ENCODE measurements around the gene ST3GAL5. TPM values are rescaled to one million over a fixed set of nuclear protein-coding genes. Genes with fewer than 3 reads are reported as not detected.
A peak's percentile ranks its signal among the peaks of the same experiment; 100 is the strongest.
"Not testable (repeated sequence)": the region's sequence is repeated elsewhere in the genome, so short reads cannot be mapped to it uniquely, and the experiment has no call there.

The ST3GAL5 gene
- polyA plus RNA-seq, 1 of the 3 experiments (the other 2 are of a cell fraction): 37.6 TPM

- Histone ChIP-seq H3K4me3 (ENCODE audit: low read depth in 2 of 2, low read length in 1 of 2) (no peak overlapping the region), H3K4me1 (ENCODE audit: control insufficient read depth in 1 of 2, insufficient read depth in 2 of 2, low read depth in 1 of 2, low read length in 1 of 2) (peaks cover 0 to 4% of the 10 kb centered on the region in 2 experiments; a peak in 1 of 4 replicates), H3K36me3 (replicated peaks in 1 of 2; ENCODE audit: control insufficient read depth in 1 of 2, insufficient read depth in 2 of 2, low read length in 1 of 2) (no peaks in the 10 kb centered on the region), H3K9ac (no peak overlapping the region), H3F3A (replicated peaks; ENCODE audit: insufficient read depth) (peaks cover 6% of the 10 kb centered on the region), H3K9me3 (peaks cover 4% of the 10 kb centered on the region; the same call in 1 of the 2 replicates), H3K27me3 (ENCODE audit: insufficient read depth) (no peaks in the 10 kb centered on the region), H3K4me2 (no peak overlapping the region), H3K9me2 (no peaks in the 10 kb centered on the region), H2AFZ (ENCODE audit: low read depth) (no peak overlapping the region), H4K20me1 (ENCODE audit: insufficient read depth) (no peaks in the 10 kb centered on the region), H3K27ac (ENCODE audit: low read depth in 2 of 2, low read length in 1 of 2) (no peak overlapping the region), H3K79me2 (ENCODE audit: insufficient read depth) (no peaks in the 10 kb centered on the region)
- ChIA-PET POLR2A (no interaction called here), CTCF (interaction anchor here (7.5 kb wide), 1 partner anchor 10 kb away, joined by 46 read pairs; the partner anchor contains the start of gene ST3GAL5)
- TF ChIP-seq ELF1 (IDR thresholded peaks at IDR 0.05) (no peak), MXI1 (IDR thresholded peaks at IDR 0.05; ENCODE audit: low read depth, low read length) (no peak), POLR2AphosphoS5 (IDR thresholded peaks at IDR 0.05; ENCODE audit: low read depth, low read length) (no peak)
- TF ChIP-seq, protein P1, sequence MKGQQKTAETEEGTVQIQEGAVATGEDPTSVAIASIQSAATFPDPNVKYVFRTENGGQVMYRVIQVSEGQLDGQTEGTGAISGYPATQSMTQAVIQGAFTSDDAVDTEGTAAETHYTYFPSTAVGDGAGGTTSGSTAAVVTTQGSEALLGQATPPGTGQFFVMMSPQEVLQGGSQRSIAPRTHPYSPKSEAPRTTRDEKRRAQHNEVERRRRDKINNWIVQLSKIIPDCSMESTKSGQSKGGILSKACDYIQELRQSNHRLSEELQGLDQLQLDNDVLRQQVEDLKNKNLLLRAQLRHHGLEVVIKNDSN (IDR thresholded peaks at IDR 0.05; ENCODE audit: borderline replicate concordance, low read depth): no peak
- 91% methylated on average over 1 of the region's 1 CpG for WGBS (ENCODE audit: low lambda C conversion rate)
- no peak for DNase-seq
Observed at GRCh38 chr2:85898881-85899280, 10.1 kb upstream of the ST3GAL5 start.

- H3K27me3 ChIP-seq (ENCODE audit: insufficient read depth); H3K9ac ChIP-seq; H4K20me1 ChIP-seq (ENCODE audit: insufficient read depth); H3K36me3 ChIP-seq (replicated peaks in 1 of 2; ENCODE audit: control insufficient read depth in 1 of 2, insufficient read depth in 2 of 2, low read length in 1 of 2); H2AFZ ChIP-seq (ENCODE audit: low read depth); H3K4me3 ChIP-seq (ENCODE audit: low read depth in 2 of 2, low read length in 1 of 2); H3K9me3 ChIP-seq; DNase-seq; H3K9me2 ChIP-seq; H3K79me2 ChIP-seq (ENCODE audit: insufficient read depth); CTCF ChIA-PET; POLR2A ChIA-PET: not testable (repeated sequence)
- Histone ChIP-seq H3K27ac (ENCODE audit: low read depth in 2 of 2, low read length in 1 of 2) (peak overlapping the region; percentile 64 to 82; a peak in 3 of 4 replicates), H3K4me1 (ENCODE audit: control insufficient read depth in 1 of 2, insufficient read depth in 2 of 2, low read depth in 1 of 2, low read length in 1 of 2) (peaks cover 5 to 11% of the 10 kb centered on the region in 2 experiments; a peak in 3 of 4 replicates), H3F3A (replicated peaks; ENCODE audit: insufficient read depth) (peaks cover 14% of the 10 kb centered on the region), H3K4me2 (peak overlapping the region; percentile 28; the same call in 1 of the 2 replicates)
- WGBS (ENCODE audit: low lambda C conversion rate): 93% methylated on average over 6 of the region's 6 CpGs
Observed at GRCh38 chr2:85894554-85895278, 5.9 kb upstream of the ST3GAL5 start.

DNA sequence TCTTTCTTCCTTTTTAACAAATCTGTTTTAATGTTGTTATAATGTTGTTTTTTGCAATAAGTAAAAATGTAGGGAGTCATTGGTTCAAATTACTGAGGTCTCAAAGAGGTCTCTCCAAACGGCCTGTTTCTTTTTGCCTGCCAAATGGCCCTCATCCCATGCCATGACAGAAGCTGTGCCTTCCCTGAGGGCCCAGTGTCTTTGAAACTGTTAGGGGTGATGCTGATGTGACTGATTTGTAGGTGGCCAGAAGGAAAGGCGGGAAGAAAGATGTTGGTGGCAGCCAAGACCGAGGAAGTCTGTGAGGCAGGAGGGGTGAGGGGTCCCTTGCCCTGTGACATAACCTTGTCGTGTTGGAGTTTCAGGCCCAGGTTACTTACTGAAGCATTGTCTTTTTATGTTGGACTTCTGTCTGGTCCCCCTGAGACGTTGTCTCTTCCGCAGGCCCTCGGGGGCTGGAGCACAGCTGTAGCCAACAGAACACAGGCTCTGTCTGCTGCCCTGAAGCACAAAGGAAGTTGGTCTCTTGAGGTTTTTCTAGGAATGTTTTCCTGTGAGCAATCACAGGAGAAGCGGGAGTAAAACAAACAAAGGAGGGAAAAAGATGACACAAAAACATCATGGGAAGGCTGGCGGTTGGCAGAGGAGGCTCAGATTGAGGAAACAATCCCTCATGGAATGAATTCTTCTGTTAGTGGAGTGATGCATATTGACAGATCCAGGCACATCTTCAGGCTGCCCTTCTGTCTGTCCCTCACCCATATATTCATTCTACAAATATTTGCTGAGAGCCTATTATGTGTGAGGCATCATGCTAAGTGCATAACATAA, 4.9 kb upstream of the ST3GAL5 start:
- CTCF ChIA-PET: interaction anchor here (1.3 kb wide), 1 partner anchor 66 kb away, joined by 5 read pairs; no protein-coding TSS in a partner anchor
- H3K27ac ChIP-seq (ENCODE audit: low read depth in 2 of 2, low read length in 1 of 2): peak overlapping the region; percentile 64 to 82; a peak in 3 of 4 replicates
- TF ChIP-seq GABPA (IDR thresholded peaks at IDR 0.05; ENCODE audit: low read depth) (no peak), SIN3A (IDR thresholded peaks at IDR 0.05; ENCODE audit: borderline replicate concordance, low read depth, low read length) (no peak), RAD21 (IDR thresholded peaks at IDR 0.05; ENCODE audit: low read length) (no peak), SMC3 (IDR thresholded peaks at IDR 0.05; ENCODE audit: low read depth, low read length) (no peak), TCF12 (IDR thresholded peaks at IDR 0.05) (peak; percentile 87), MEF2A (IDR thresholded peaks at IDR 0.05; ENCODE audit: borderline replicate concordance, low read depth) (no peak), CHD2 (IDR thresholded peaks at IDR 0.05; ENCODE audit: low read length, partially characterized antibody) (no peak), EP300 (IDR thresholded peaks at IDR 0.05; ENCODE audit: borderline replicate concordance in 1 of 2, low read depth in 1 of 2, low read length in 1 of 2) (peak in 1 of 2 experiments; percentile 73; a peak in 2 of 4 replicates), CTCF (IDR thresholded peaks at IDR 0.05) (no peak)
- TF ChIP-seq, protein P1 (IDR thresholded peaks at IDR 0.05; ENCODE audit: borderline replicate concordance, low read depth): no peak
- TF ChIP-seq, protein P2, sequence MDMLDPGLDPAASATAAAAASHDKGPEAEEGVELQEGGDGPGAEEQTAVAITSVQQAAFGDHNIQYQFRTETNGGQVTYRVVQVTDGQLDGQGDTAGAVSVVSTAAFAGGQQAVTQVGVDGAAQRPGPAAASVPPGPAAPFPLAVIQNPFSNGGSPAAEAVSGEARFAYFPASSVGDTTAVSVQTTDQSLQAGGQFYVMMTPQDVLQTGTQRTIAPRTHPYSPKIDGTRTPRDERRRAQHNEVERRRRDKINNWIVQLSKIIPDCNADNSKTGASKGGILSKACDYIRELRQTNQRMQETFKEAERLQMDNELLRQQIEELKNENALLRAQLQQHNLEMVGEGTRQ (IDR thresholded peaks at IDR 0.05; ENCODE audit: borderline replicate concordance, low read depth, low read length): no peak

More for the DNA sequence above, 4.9 kb upstream of the ST3GAL5 start:
- H3K9me3 ChIP-seq: peaks cover under 1% of the 10 kb centered on the region; the same call in 1 of the 2 replicates
- H3K4me3 ChIP-seq (ENCODE audit: low read depth in 2 of 2, low read length in 1 of 2): no peak overlapping the region
- peaks cover 19% of the 10 kb centered on the region for H3F3A ChIP-seq (replicated peaks; ENCODE audit: insufficient read depth)
- H3K4me2 ChIP-seq: peak overlapping the region; percentile 28
- H3K27me3 ChIP-seq (ENCODE audit: insufficient read depth): no peaks in the 10 kb centered on the region
- WGBS (ENCODE audit: low lambda C conversion rate): 45% methylated on average over 9 of the region's 9 CpGs
- no peaks in the 10 kb centered on the region for H3K79me2 ChIP-seq (ENCODE audit: insufficient read depth)
- no peaks in the 10 kb centered on the region for H4K20me1 ChIP-seq (ENCODE audit: insufficient read depth)
- no peak for DNase-seq
- no peaks in the 10 kb centered on the region for H3K36me3 ChIP-seq (replicated peaks in 1 of 2; ENCODE audit: control insufficient read depth in 1 of 2, insufficient read depth in 2 of 2, low read length in 1 of 2)
- POLR2A ChIA-PET: no interaction called here
- no peaks in the 10 kb centered on the region for H3K9me2 ChIP-seq
- peaks cover 9 to 11% of the 10 kb centered on the region in 2 experiments; a peak in 3 of 4 replicates for H3K4me1 ChIP-seq (ENCODE audit: control insufficient read depth in 1 of 2, insufficient read depth in 2 of 2, low read depth in 1 of 2, low read length in 1 of 2)
- H3K9ac ChIP-seq: peak overlapping the region; percentile 42; the same call in 1 of the 2 replicates
- 0 out of 2 replicates have a peak overlapping the region, but pooled peaks have one; percentile 1 for H2AFZ ChIP-seq (ENCODE audit: low read depth)
